Measurements from ENCODE around the gene SH2D4B.

DNA sequence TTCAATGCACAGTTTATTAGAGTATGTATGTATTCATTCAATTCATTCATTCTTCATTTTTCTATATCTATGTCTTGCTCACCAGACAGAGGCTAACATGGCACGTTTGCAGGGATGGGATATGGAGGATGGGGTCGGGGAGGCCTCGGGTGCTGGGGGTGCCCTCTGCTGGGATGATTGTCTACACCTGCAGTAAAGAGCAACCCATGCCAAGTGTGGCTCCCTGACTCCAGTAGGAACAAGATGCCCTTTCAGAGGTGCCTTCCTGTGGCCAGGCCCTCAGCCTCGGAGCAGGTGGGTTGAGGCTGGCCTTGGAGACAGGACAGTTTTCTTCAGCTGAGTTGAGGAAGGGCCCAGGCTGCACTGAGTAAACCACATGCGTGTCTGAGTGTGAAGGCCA lies 157.2 kb downstream of the SH2D4B start:
- no peak for TF ChIP-seq POLR2A (IDR thresholded peaks at IDR 0.05)
- TF ChIP-seq, protein P1, sequence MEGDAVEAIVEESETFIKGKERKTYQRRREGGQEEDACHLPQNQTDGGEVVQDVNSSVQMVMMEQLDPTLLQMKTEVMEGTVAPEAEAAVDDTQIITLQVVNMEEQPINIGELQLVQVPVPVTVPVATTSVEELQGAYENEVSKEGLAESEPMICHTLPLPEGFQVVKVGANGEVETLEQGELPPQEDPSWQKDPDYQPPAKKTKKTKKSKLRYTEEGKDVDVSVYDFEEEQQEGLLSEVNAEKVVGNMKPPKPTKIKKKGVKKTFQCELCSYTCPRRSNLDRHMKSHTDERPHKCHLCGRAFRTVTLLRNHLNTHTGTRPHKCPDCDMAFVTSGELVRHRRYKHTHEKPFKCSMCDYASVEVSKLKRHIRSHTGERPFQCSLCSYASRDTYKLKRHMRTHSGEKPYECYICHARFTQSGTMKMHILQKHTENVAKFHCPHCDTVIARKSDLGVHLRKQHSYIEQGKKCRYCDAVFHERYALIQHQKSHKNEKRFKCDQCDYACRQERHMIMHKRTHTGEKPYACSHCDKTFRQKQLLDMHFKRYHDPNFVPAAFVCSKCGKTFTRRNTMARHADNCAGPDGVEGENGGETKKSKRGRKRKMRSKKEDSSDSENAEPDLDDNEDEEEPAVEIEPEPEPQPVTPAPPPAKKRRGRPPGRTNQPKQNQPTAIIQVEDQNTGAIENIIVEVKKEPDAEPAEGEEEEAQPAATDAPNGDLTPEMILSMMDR (IDR thresholded peaks at IDR 0.05) = no peak

All from esophagus squamous epithelium (tissue), 4 donors.